GM21390 (cell line): ENCODE results near the gene ATG3.
A peak's percentile ranks its signal among the peaks of the same experiment; 100 is the strongest.
"Not testable (repeated sequence)": the region's sequence is repeated elsewhere in the genome, so short reads cannot be mapped to it uniquely, and the experiment has no call there.

Experiments used
- ATAC-seq: cut with Tn5 transposase; IDR thresholded peaks from one replicate; pipeline ENCODE4 v1.9.1; 2021; ENCODE audit not compliant: unreplicated experiment

Gene ATG3

GRCh38 chr3:112561484-112561733, 353 bp downstream of the ATG3 start:
- peak; percentile 47 for ATAC-seq

DNA sequence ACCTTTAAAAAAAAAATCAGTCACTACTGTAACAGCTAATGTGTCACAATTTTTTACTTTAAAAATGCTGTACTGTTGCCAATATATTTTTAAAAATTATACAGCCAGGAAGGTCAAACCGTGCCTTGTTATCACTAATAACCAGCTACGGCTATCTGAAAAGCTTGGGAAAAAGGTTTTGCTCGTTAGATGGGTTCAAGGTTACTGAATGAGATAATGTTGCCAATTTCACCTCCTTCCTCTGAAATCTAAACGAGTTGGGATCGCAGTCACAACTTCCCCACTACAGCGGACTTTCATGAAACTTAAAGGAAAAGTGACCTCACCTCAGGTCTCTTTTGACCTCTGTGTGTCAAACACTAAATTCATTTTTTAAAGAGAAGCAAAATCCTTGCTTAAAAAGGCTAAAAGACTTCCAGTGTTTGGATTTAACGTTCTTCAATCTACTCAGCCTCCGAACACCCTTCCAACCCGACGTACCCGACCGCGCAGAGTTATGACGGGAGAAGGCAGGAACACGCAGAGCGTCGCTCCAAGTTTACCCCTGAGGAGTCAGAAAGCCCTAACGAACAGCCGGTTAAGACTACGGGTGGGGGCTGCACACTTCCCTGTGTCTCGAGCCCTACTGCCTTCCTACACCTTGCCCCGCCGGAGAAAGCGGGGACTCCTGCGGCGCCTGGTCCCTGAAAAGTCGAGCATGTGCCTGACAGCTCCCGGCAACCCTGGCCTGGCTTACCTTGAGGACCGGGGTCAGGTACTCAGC, 860 bp downstream of the ATG3 start:
- ATAC-seq, result peak; percentile 18

- ATAC-seq, result no peak
Measured at GRCh38 chr3:112560307-112560706, 1.5 kb downstream of the ATG3 start.

- no peak for ATAC-seq
Measured at GRCh38 chr3:112557976-112558375, 3.8 kb downstream of the ATG3 start.

- no peak for ATAC-seq
Measured at GRCh38 chr3:112555535-112556170, 6.1 kb downstream of the ATG3 start.

GRCh38 chr3:112550859-112551258, 10.9 kb downstream of the ATG3 start:
- no peak for ATAC-seq

DNA sequence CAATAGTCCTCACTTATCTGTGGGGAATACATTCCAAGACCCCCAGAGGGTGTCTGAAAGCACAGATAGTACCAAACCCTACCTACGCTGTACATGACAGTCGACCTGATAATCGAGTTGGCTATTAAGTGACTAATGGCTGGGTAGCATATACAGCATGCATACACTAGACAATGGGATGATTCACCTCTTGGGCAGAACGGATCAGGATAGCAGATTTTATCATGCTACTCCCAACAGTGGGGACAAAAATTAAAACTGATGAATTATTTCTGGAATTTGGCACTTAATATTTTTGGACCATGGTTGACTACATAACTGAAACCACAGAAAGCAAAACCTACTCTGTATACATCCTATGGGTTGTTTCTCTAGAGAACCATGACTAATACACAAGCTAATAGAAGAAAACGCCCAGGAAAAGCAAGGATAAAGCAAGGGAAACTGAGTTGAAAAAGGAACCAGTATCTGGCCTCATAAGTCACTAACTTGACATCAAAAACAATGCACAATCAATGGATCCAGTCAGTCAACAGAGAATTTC, 15.5 kb downstream of the ATG3 start:
- no peak for ATAC-seq

GRCh38 chr3:112539825-112540650, 21.7 kb downstream of the ATG3 start:
- ATAC-seq, result peak; percentile 87

GRCh38 chr3:112531358-112531781, 30.4 kb downstream of the ATG3 start:
- no peak for ATAC-seq

GRCh38 chr3:112530573-112530972, 31.2 kb downstream of the ATG3 start:
- no peak for ATAC-seq

DNA sequence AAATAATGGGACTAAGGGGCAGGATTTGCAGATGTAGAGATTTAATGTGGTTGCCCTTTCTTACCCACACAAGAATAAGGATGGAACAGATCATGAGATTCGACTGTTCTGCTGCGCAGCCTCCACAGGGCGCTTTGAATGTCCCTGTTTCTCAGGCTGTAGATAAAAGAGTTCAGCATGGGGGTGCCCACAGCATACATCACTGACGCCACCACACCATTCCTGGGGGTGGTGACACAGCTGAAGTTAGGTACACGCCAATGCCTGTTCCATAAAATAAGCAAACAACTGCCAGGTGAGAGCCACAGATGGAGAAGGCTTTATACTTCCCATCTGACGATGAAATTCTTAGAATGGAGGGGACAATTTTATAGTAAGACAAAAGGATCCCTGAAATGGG, 37.6 kb downstream of the ATG3 start:
- ATAC-seq, result not testable (repeated sequence)

- ATAC-seq, result peak; percentile 48
Measured at GRCh38 chr3:112519424-112520001, 42.2 kb downstream of the ATG3 start.

- not testable (repeated sequence) for ATAC-seq
Measured at GRCh38 chr3:112518970-112519369, 42.8 kb downstream of the ATG3 start.

DNA sequence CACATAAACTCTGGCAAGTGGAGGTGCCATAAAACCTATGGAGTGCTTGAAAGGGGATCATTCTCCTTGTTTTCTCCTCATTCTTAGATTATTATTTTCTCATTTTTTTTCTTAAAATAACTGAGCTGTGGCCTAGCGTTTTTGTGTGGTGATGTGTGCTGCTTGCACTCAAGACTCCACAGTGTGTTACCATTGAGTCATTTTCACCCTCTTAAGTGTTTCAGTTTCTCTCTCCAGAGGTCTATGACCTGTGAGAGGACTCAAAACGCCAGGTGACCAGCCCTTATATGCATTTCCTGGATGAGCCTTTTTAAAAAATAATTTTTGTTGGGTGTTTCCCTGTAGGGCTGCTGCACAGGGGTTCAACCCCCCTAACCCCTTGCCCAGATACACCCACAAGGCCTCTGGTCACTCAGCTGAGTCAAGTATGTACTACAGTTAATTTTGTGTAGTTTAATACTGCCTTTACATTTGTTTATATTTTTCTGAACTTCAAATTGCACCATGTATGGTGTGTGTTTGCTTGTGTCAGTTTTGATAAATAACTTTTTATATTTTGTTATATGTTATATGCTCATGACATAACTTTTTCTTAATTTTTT, 47.1 kb downstream of the ATG3 start:
- peak; percentile 98 for ATAC-seq

DNA sequence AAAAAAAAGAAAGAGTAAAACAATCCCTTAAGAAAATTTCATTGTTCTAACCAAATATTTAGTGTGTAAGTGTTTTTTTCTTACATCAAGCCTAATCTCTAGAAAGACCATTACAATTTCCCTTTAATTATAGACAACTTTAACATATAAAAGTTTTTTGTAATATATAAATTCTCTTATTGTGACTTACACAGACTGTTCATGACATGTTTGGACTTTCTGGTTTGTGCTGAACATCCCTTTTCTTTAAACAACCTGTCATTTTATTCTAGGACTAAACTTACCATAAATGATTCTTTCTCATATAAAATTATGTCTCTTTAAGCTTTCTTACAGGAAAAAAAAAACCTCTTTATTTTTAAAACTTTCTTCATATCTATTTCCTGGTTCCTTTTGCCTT, 49.4 kb downstream of the ATG3 start:
- no peak for ATAC-seq

DNA sequence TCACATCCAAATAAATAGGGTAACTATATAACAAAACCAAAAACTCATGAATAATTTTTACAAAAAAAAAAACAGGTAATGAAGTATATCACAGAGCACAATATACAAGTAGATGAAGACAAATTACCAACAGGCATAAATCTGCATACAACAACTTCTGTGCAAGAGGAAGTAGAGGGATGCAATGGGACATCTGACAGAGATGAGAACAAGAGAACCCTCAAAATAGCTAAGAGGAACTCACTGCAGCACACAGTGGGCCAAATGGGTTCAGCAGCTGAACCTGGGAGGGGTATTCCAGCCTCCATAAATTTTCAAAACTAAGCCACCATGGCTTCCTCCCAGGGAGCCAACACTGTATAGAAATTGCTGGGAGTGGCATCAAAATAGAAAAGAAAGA, 52.9 kb downstream of the ATG3 start:
- ATAC-seq, result no peak

DNA sequence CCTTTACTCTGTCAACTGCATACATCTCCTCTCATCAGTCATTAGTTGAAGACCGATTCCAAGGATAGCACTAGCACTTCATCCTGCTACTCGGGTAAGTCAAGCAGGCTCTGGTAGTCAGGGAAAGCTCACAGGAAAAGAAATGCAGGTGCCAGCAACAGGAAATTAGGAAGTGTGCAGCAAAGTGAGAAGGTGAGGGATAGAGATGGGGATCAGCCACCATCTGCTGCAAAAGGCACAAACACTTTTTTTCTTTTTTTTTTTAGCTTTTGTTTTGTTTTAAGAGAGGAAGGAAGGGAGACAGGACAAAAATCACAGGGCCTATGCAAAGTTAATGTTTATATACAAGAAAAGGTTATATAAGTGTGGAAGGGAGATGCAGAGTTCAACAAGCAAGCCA, 53.5 kb downstream of the ATG3 start:
- ATAC-seq, result no peak

- ATAC-seq, result no peak
Measured at GRCh38 chr3:112505907-112506306, 55.9 kb downstream of the ATG3 start.

GRCh38 chr3:112504123-112504522, 57.6 kb downstream of the ATG3 start:
- ATAC-seq, result no peak

DNA sequence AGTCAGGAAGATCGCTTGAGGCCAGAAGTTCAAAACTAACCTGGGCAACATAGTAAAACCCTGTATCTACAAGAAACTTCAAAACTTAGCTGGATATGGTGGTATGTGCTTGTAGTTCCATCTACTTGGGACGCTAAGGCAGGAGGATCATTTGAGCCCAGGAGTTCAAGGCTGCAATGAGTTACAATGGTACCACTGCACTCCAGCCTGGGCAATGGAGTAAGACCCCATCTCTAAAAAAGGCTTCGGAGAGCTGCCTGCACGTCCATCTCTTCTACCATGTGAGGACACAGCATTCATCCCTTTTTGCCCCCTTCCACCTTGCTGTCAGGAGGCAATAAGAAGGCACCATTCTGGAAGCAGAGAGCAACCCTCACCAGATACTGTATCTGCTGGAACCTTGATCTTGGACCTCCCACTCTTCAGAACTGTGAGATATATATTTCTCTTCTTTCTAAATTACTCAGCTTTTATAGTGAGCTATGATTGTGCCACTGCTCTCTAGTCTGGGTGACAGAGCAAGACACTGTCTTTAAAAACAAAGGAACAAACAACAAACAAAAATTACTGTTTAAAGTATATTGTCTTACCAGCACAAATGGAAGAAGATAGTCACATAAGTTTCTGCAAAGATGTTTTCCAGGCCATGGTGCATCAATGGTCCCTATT, 58.3 kb downstream of the ATG3 start:
- no peak for ATAC-seq
